Liver (tissue), 2 donors: ENCODE results near the gene TECRL.

Experiments
- CTCF ChIP-seq: fragments of 150-350 bp; IDR thresholded peaks from 2 replicates; pipeline ENCODE4 v1.5.1; 2017; ENCODE audit warnings: improper control_type of control experiment, low read depth, low read length; ENCODE audit not compliant: missing input control
- FOXA1 ChIP-seq: IDR thresholded peaks from 2 replicates; pipeline ENCODE4 v1.6.1; 2016; ENCODE audit warnings: antibody characterized with exemption
- TF ChIP-seq, protein P1 (sequence below): IDR thresholded peaks from 2 replicates; pipeline ENCODE4 v1.6.1; 2016; ENCODE audit warnings: antibody characterized with exemption
- donor health status: healthy.

- TF ChIP-seq FOXA1, result no peak
- TF ChIP-seq, protein P1, sequence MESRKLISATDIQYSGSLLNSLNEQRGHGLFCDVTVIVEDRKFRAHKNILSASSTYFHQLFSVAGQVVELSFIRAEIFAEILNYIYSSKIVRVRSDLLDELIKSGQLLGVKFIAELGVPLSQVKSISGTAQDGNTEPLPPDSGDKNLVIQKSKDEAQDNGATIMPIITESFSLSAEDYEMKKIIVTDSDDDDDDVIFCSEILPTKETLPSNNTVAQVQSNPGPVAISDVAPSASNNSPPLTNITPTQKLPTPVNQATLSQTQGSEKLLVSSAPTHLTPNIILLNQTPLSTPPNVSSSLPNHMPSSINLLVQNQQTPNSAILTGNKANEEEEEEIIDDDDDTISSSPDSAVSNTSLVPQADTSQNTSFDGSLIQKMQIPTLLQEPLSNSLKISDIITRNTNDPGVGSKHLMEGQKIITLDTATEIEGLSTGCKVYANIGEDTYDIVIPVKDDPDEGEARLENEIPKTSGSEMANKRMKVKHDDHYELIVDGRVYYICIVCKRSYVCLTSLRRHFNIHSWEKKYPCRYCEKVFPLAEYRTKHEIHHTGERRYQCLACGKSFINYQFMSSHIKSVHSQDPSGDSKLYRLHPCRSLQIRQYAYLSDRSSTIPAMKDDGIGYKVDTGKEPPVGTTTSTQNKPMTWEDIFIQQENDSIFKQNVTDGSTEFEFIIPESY, result no peak
- no peak for TF ChIP-seq CTCF
Measured at GRCh38 chr4:64388252-64388651, 21.0 kb downstream of the TECRL start.
